Loucy (cell line): ENCODE results near the gene SGSM2.
A peak's percentile ranks its signal among the peaks of the same experiment; 100 is the strongest.

Source experiments
- H2AFZ ChIP-seq: fragments of 200-600 bp; sonication (generic); 2 replicates; pipeline ENCODE4 v1.6.0; 2016; ENCODE audit warnings: antibody characterized with exemption, mild to moderate bottlenecking, low read length, moderate library complexity
- H3F3A ChIP-seq: fragments of 200-600 bp; 2 replicates; pipeline ENCODE4 v1.6.0; 2016; ENCODE audit warnings: antibody characterized with exemption, low read depth, mild to moderate bottlenecking
- H3K27me3 ChIP-seq: fragments of 200-600 bp; sonication (generic); 2 replicates; pipeline ENCODE4 v1.6.1; 2014; ENCODE audit warnings: low read length, mild to moderate bottlenecking; ENCODE audit not compliant: insufficient read depth, poor library complexity, severe bottlenecking
- H3K36me3 ChIP-seq: fragments of 200-600 bp; sonication (generic); 2 replicates; pipeline ENCODE4 v1.6.1; 2016; ENCODE audit warnings: low read length; ENCODE audit not compliant: insufficient read depth
- H3K4me1 ChIP-seq: fragments of 200-600 bp; sonication (generic); 2 replicates; pipeline ENCODE4 v1.5.1; 2014; ENCODE audit warnings: low read length, mild to moderate bottlenecking; ENCODE audit not compliant: insufficient read depth, poor library complexity, severe bottlenecking
- H3K4me2 ChIP-seq: fragments of 200-600 bp; sonication (generic); 2 replicates; pipeline ENCODE4 v1.6.0; 2014; ENCODE audit warnings: antibody characterized with exemption, low read length, low read depth, mild to moderate bottlenecking; ENCODE audit not compliant: poor library complexity, severe bottlenecking
- H3K4me3 ChIP-seq: fragments of 200-600 bp; sonication (generic); 2 replicates; pipeline ENCODE4 v1.5.1; 2014; ENCODE audit warnings: low read length, mild to moderate bottlenecking, mixed read lengths; ENCODE audit not compliant: poor library complexity, severe bottlenecking
- H3K79me2 ChIP-seq: fragments of 200-600 bp; sonication (generic); 2 replicates; pipeline ENCODE4 v1.6.1; 2014; ENCODE audit warnings: low read length; ENCODE audit not compliant: insufficient read depth
- H3K9ac ChIP-seq: fragments of 200-600 bp; sonication (generic); 2 replicates; pipeline ENCODE4 v1.6.0; 2014; ENCODE audit warnings: mild to moderate bottlenecking, low read depth, low read length, moderate library complexity; ENCODE audit not compliant: poor library complexity, severe bottlenecking
- H3K9me2 ChIP-seq: fragments of 200-600 bp; sonication (generic); replicated peaks from 2 replicates; pipeline ENCODE4 v1.6.1; 2016; ENCODE audit warnings: low read depth, low read length, mixed read lengths
- H3K9me3 ChIP-seq: fragments of 200-600 bp; sonication (generic); 2 replicates; pipeline ENCODE4 v1.6.1; 2014; ENCODE audit warnings: mild to moderate bottlenecking, antibody characterized with exemption, low read length, low read depth; ENCODE audit not compliant: insufficient read depth
- H4K20me1 ChIP-seq: fragments of 200-600 bp; sonication (generic); 2 replicates; pipeline ENCODE4 v1.6.0; 2014; ENCODE audit warnings: antibody characterized with exemption, low read length, mild to moderate bottlenecking; ENCODE audit not compliant: insufficient read depth, poor library complexity, severe bottlenecking
- CTCF ChIP-seq: fragments of 200-600 bp; sonication (generic); conservative IDR thresholded peaks from 2 replicates; pipeline ENCODE4 v1.5.1; 2014; ENCODE audit warnings: mild to moderate bottlenecking, antibody characterized with exemption, low read length
- EZH2phosphoT487 ChIP-seq: fragments of 200-600 bp; IDR thresholded peaks from 2 replicates; pipeline ENCODE4 v1.6.1; 2018; ENCODE audit warnings: antibody characterized with exemption, mild to moderate bottlenecking, moderate library complexity, borderline replicate concordance

SGSM2 gene

GRCh38 chr17:2395258-2396181 is 58.2 kb downstream of the SGSM2 start:
- Histone ChIP-seq H3F3A (no peaks in the 10 kb centered on the region), H2AFZ (no peak overlapping the region), H3K27me3 (no peaks in the 10 kb centered on the region), H3K4me3 (peak overlapping the region; percentile 99), H3K36me3 (no peaks in the 10 kb centered on the region), H3K4me1 (peaks cover 56% of the 10 kb centered on the region), H3K9me3 (no peaks in the 10 kb centered on the region), H3K9me2 (no peaks in the 10 kb centered on the region), H3K79me2 (peaks cover 70% of the 10 kb centered on the region), H3K4me2 (peak overlapping the region; percentile 100), H3K9ac (peak overlapping the region; percentile 97), H4K20me1 (peaks cover 78% of the 10 kb centered on the region)
- no peak for TF ChIP-seq CTCF
- TF ChIP-seq EZH2phosphoT487: no peak

- no peaks in the 10 kb centered on the region for H3K36me3 ChIP-seq
- peak overlapping the region; percentile 99 for H3K4me3 ChIP-seq
- no peaks in the 10 kb centered on the region for H3K9me2 ChIP-seq
- H3K4me1 ChIP-seq: peaks cover 57% of the 10 kb centered on the region
- H2AFZ ChIP-seq: no peak overlapping the region
- H4K20me1 ChIP-seq: peaks cover 74% of the 10 kb centered on the region
- no peaks in the 10 kb centered on the region for H3F3A ChIP-seq
- peak overlapping the region; percentile 100 for H3K4me2 ChIP-seq
- H3K9ac ChIP-seq: peak overlapping the region; percentile 97
- no peaks in the 10 kb centered on the region for H3K9me3 ChIP-seq
- no peaks in the 10 kb centered on the region for H3K27me3 ChIP-seq
- TF ChIP-seq EZH2phosphoT487 (no peak), CTCF (no peak)
- H3K79me2 ChIP-seq: peaks cover 66% of the 10 kb centered on the region
Measured at GRCh38 chr17:2396192-2396567, 58.9 kb downstream of the SGSM2 start.

GRCh38 chr17:2396568-2397246 is 59.4 kb downstream of the SGSM2 start:
- Histone ChIP-seq H4K20me1 (peaks cover 69% of the 10 kb centered on the region), H3K9me3 (no peaks in the 10 kb centered on the region), H3K4me1 (peaks cover 54% of the 10 kb centered on the region), H3K9ac (peak overlapping the region; percentile 97), H3K79me2 (peaks cover 61% of the 10 kb centered on the region), H3K4me3 (peak overlapping the region; percentile 99), H3F3A (no peaks in the 10 kb centered on the region), H3K27me3 (no peaks in the 10 kb centered on the region), H2AFZ (no peak overlapping the region), H3K36me3 (no peaks in the 10 kb centered on the region), H3K9me2 (no peaks in the 10 kb centered on the region), H3K4me2 (peak overlapping the region; percentile 100)
- TF ChIP-seq EZH2phosphoT487 (no peak), CTCF (no peak)
